ENCODE results near the gene SLC35D3.

SLC35D3 gene

DNA sequence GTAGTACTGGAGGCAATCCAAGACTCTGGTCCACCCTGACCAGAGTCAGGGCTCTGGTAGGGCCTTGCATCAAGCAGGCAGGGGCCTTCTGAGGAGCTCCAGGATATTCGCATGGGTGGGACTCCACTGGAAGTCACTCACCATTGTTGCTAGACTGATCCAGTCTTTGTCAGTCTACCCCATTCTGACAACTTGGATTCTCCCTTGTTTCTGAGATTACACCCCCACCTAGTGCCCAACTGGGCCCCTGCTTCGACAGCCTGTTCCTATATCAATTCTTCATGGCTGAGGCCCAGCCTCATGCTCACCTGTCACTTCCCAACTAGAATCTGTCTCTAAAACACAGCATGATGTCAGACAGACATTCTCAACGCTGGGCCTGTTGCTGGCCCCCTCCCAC lies 5.2 kb downstream of the SLC35D3 start:
- Histone ChIP-seq H2AK5ac (ENCODE audit: low read length, severe bottlenecking) (no peak overlapping the region), H2AFZ (ENCODE audit: low read depth, low read length) (no peak overlapping the region), H3K4me2 (ENCODE audit: low read length, poor library complexity, severe bottlenecking) (no peak overlapping the region), H2BK12ac (ENCODE audit: low read length in 2 of 2) (no peak overlapping the region), H3K9ac (ENCODE audit: low read length) (no peak overlapping the region), H3K18ac (ENCODE audit: low read depth in 1 of 2, low read length in 2 of 2) (no peak overlapping the region), H3K4me3 (ENCODE audit: insufficient read depth in 1 of 2, low read depth in 1 of 2, low read length in 2 of 2) (no peak overlapping the region), H4K8ac (ENCODE audit: low read length) (no peak overlapping the region), H3K36me3 (ENCODE audit: control insufficient read depth in 1 of 2, insufficient read depth in 2 of 2, low read depth in 1 of 2, low read length in 2 of 2) (no peaks in the 10 kb centered on the region), H3K27me3 (ENCODE audit: control insufficient read depth in 1 of 2, insufficient read depth in 1 of 2, low read length in 2 of 2) (peaks cover 19 to 43% of the 10 kb centered on the region in 2 experiments), H2BK15ac (ENCODE audit: low read depth, poor library complexity, severe bottlenecking) (no peak overlapping the region), H3K4me1 (ENCODE audit: control insufficient read depth, insufficient read depth, low read depth, low read length) (peaks cover 3% of the 10 kb centered on the region), H4K91ac (ENCODE audit: low read length) (no peak overlapping the region), H3K9me3 (ENCODE audit: control insufficient read depth, low read length) (no peaks in the 10 kb centered on the region), H3K23ac (ENCODE audit: low read length in 2 of 2) (no peak overlapping the region), H3K27ac (ENCODE audit: low read length, poor library complexity, severe bottlenecking) (no peak overlapping the region), H3K14ac (ENCODE audit: low read length in 2 of 2) (no peak overlapping the region), H2BK5ac (ENCODE audit: low read depth, low read length, poor library complexity, severe bottlenecking) (no peak overlapping the region), H2BK120ac (ENCODE audit: low read depth, low read length) (no peak overlapping the region), H3K79me1 (replicated peaks; ENCODE audit: low read length, poor library complexity, severe bottlenecking) (no peaks in the 10 kb centered on the region), H3K4ac (ENCODE audit: low read depth in 1 of 2, low read length in 2 of 2) (no peak overlapping the region)
- DNase-seq = peak; percentile 13
- 54% methylated on average over 3 of the region's 3 CpGs for WGBS

DNA sequence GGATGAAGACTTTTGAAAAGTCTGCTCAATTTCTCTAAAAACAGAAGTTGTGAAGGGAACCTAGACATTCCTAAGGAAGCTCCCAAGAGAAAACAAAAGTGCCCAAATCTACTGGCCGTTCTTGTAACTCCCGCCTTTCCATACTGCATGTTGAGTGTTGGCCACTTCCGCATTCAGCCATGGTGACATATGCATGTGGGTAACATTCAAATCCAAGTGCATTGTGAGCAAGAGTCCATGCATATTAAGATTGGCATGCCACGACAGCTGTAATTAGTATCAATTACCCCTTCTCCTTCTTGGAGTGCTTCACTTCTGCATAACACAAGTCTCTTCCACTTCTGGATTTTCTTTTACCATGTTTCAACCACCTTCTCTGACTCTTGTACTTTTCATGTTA lies 8.4 kb downstream of the SLC35D3 start:
- Histone ChIP-seq H3K4me3 (ENCODE audit: insufficient read depth in 1 of 2, low read depth in 1 of 2, low read length in 2 of 2) (no peak overlapping the region), H2BK120ac (ENCODE audit: low read depth, low read length) (no peak overlapping the region), H3K27ac (ENCODE audit: low read length, poor library complexity, severe bottlenecking) (no peak overlapping the region), H2BK12ac (ENCODE audit: low read length in 2 of 2) (no peak overlapping the region), H3K4me2 (ENCODE audit: low read length, poor library complexity, severe bottlenecking) (no peak overlapping the region), H3K27me3 (ENCODE audit: control insufficient read depth in 1 of 2, insufficient read depth in 1 of 2, low read length in 2 of 2) (peaks cover 4 to 29% of the 10 kb centered on the region in 2 experiments), H2BK15ac (ENCODE audit: low read depth, poor library complexity, severe bottlenecking) (no peak overlapping the region), H4K91ac (ENCODE audit: low read length) (no peak overlapping the region), H3K4ac (ENCODE audit: low read depth in 1 of 2, low read length in 2 of 2) (no peak overlapping the region), H3K9ac (ENCODE audit: low read length) (no peak overlapping the region), H2AK5ac (ENCODE audit: low read length, severe bottlenecking) (no peak overlapping the region), H3K36me3 (ENCODE audit: control insufficient read depth in 1 of 2, insufficient read depth in 2 of 2, low read depth in 1 of 2, low read length in 2 of 2) (no peaks in the 10 kb centered on the region), H2BK5ac (ENCODE audit: low read depth, low read length, poor library complexity, severe bottlenecking) (no peak overlapping the region), H3K18ac (ENCODE audit: low read depth in 1 of 2, low read length in 2 of 2) (no peak overlapping the region), H3K79me1 (replicated peaks; ENCODE audit: low read length, poor library complexity, severe bottlenecking) (no peaks in the 10 kb centered on the region), H3K9me3 (ENCODE audit: control insufficient read depth, low read length) (no peaks in the 10 kb centered on the region), H3K4me1 (ENCODE audit: control insufficient read depth, insufficient read depth, low read depth, low read length) (no peaks in the 10 kb centered on the region), H4K8ac (ENCODE audit: low read length) (no peak overlapping the region), H3K23ac (ENCODE audit: low read length in 2 of 2) (no peak overlapping the region), H3K14ac (ENCODE audit: low read length in 2 of 2) (no peak overlapping the region), H2AFZ (ENCODE audit: low read depth, low read length) (no peak overlapping the region)
- 86% methylated on average over 4 of the region's 4 CpGs for WGBS
- no peak for DNase-seq

DNA sequence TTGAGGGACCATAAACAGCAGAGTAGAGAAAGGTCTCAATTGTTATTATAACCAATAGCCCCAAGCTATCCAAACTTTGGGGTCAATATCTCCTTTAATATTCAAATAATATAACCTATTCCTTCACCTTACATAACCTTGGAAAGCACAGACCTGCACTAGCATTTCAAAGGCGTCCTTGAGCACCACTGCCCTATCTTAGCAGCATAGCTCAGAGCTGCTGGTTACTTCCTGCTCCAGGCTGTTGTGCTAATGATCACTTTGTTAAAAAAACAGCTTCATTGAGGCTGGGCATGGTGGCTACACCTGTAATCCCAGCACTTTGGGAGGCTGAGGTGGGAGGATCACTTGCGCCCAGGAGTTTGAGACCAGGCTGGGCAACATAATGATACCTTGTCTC lies 10.5 kb downstream of the SLC35D3 start:
- H3K27me3 ChIP-seq (ENCODE audit: control insufficient read depth in 1 of 2, insufficient read depth in 1 of 2, low read length in 2 of 2) = peaks cover 6 to 39% of the 10 kb centered on the region in 2 experiments
- no peaks in the 10 kb centered on the region for H3K36me3 ChIP-seq (ENCODE audit: control insufficient read depth in 1 of 2, insufficient read depth in 2 of 2, low read depth in 1 of 2, low read length in 2 of 2)
- no peak overlapping the region for H3K4me2 ChIP-seq (ENCODE audit: low read length, poor library complexity, severe bottlenecking)
- DNase-seq = no peak
- no peak overlapping the region for H3K4ac ChIP-seq (ENCODE audit: low read depth in 1 of 2, low read length in 2 of 2)
- H3K23ac ChIP-seq (ENCODE audit: low read length in 2 of 2) = no peak overlapping the region
- no peak overlapping the region for H2BK120ac ChIP-seq (ENCODE audit: low read depth, low read length)
- H4K8ac ChIP-seq (ENCODE audit: low read length) = no peak overlapping the region
- H4K91ac ChIP-seq (ENCODE audit: low read length) = no peak overlapping the region
- H3K4me3 ChIP-seq (ENCODE audit: insufficient read depth in 1 of 2, low read depth in 1 of 2, low read length in 2 of 2) = no peak overlapping the region
- no peak overlapping the region for H3K27ac ChIP-seq (ENCODE audit: low read length, poor library complexity, severe bottlenecking)
- H2BK5ac ChIP-seq (ENCODE audit: low read depth, low read length, poor library complexity, severe bottlenecking) = no peak overlapping the region
- no peak overlapping the region for H3K18ac ChIP-seq (ENCODE audit: low read depth in 1 of 2, low read length in 2 of 2)
- no peaks in the 10 kb centered on the region for H3K79me1 ChIP-seq (replicated peaks; ENCODE audit: low read length, poor library complexity, severe bottlenecking)
- H2BK12ac ChIP-seq (ENCODE audit: low read length in 2 of 2) = no peak overlapping the region
- 77% methylated on average over 1 of the region's 2 CpGs for WGBS
- H3K14ac ChIP-seq (ENCODE audit: low read length in 2 of 2) = no peak overlapping the region
- H2AFZ ChIP-seq (ENCODE audit: low read depth, low read length) = no peak overlapping the region
- no peak overlapping the region for H3K9ac ChIP-seq (ENCODE audit: low read length)
- H2AK5ac ChIP-seq (ENCODE audit: low read length, severe bottlenecking) = no peak overlapping the region
- no peaks in the 10 kb centered on the region for H3K9me3 ChIP-seq (ENCODE audit: control insufficient read depth, low read length)
- no peak overlapping the region for H2BK15ac ChIP-seq (ENCODE audit: low read depth, poor library complexity, severe bottlenecking)
- no peaks in the 10 kb centered on the region for H3K4me1 ChIP-seq (ENCODE audit: control insufficient read depth, insufficient read depth, low read depth, low read length)

- Histone ChIP-seq H3K4ac (ENCODE audit: low read depth in 1 of 2, low read length in 2 of 2) (no peak overlapping the region), H3K9me3 (ENCODE audit: control insufficient read depth, low read length) (no peaks in the 10 kb centered on the region), H3K18ac (ENCODE audit: low read depth in 1 of 2, low read length in 2 of 2) (no peak overlapping the region), H4K8ac (ENCODE audit: low read length) (no peak overlapping the region), H2BK15ac (ENCODE audit: low read depth, poor library complexity, severe bottlenecking) (no peak overlapping the region), H3K27ac (ENCODE audit: low read length, poor library complexity, severe bottlenecking) (no peak overlapping the region), H2BK12ac (ENCODE audit: low read length in 2 of 2) (no peak overlapping the region), H2BK120ac (ENCODE audit: low read depth, low read length) (no peak overlapping the region), H4K91ac (ENCODE audit: low read length) (no peak overlapping the region), H3K36me3 (ENCODE audit: control insufficient read depth in 1 of 2, insufficient read depth in 2 of 2, low read depth in 1 of 2, low read length in 2 of 2) (no peaks in the 10 kb centered on the region), H3K4me1 (ENCODE audit: control insufficient read depth, insufficient read depth, low read depth, low read length) (no peaks in the 10 kb centered on the region), H3K79me1 (replicated peaks; ENCODE audit: low read length, poor library complexity, severe bottlenecking) (no peaks in the 10 kb centered on the region), H2AFZ (ENCODE audit: low read depth, low read length) (no peak overlapping the region), H3K23ac (ENCODE audit: low read length in 2 of 2) (no peak overlapping the region), H3K9ac (ENCODE audit: low read length) (no peak overlapping the region), H3K14ac (ENCODE audit: low read length in 2 of 2) (no peak overlapping the region), H3K4me2 (ENCODE audit: low read length, poor library complexity, severe bottlenecking) (no peak overlapping the region), H2BK5ac (ENCODE audit: low read depth, low read length, poor library complexity, severe bottlenecking) (no peak overlapping the region), H3K27me3 (ENCODE audit: control insufficient read depth in 1 of 2, insufficient read depth in 1 of 2, low read length in 2 of 2) (peaks cover 16 to 17% of the 10 kb centered on the region in 2 experiments), H2AK5ac (ENCODE audit: low read length, severe bottlenecking) (no peak overlapping the region), H3K4me3 (ENCODE audit: insufficient read depth in 1 of 2, low read depth in 1 of 2, low read length in 2 of 2) (no peak overlapping the region)
- 54% methylated on average over 1 of the region's 1 CpG for WGBS
- no peak for DNase-seq
Measured at GRCh38 chr6:136945072-136945471, 23.0 kb downstream of the SLC35D3 start.
